ENCODE results near the gene ATE1. TPM values are rescaled to one million over a fixed set of nuclear protein-coding genes. Genes with fewer than 3 reads are reported as not detected.

The ATE1 gene
- total and polyA plus RNA-seq, 4 donors, result 18.3 to 60.7 (median 35.5) TPM

- Histone ChIP-seq H3K27ac (ENCODE audit: low read depth, low read length) (no peak overlapping the region), H3K9me3 (ENCODE audit: control insufficient read depth, insufficient read depth, low read length) (no peaks in the 10 kb centered on the region), H3K4me3 (ENCODE audit: low read depth, low read length) (no peak overlapping the region), H3K27me3 (ENCODE audit: control insufficient read depth, insufficient read depth, low read length) (no peaks in the 10 kb centered on the region), H3K36me3 (ENCODE audit: control insufficient read depth, insufficient read depth, low read length) (no peaks in the 10 kb centered on the region), H3K4me1 (ENCODE audit: control insufficient read depth, insufficient read depth, low read length) (no peaks in the 10 kb centered on the region)
- DNase-seq (ENCODE audit: low read depth in 4 of 6, low spot score in 6 of 6), result no peak
- 100% methylated on average over 1 of the region's 3 CpGs for WGBS (ENCODE audit: insufficient coverage)
Observed at GRCh38 chr10:121747163-121747775, 180.6 kb downstream of the ATE1 start.

- no peaks in the 10 kb centered on the region for H3K9me3 ChIP-seq (ENCODE audit: control insufficient read depth, insufficient read depth, low read length)
- WGBS (ENCODE audit: insufficient coverage), result no CpG with 5 or more reads among the region's 1 CpG
- H3K27ac ChIP-seq (ENCODE audit: low read depth, low read length), result no peak overlapping the region
- no peak overlapping the region for H3K4me3 ChIP-seq (ENCODE audit: low read depth, low read length)
- no peak for DNase-seq (ENCODE audit: low read depth in 4 of 6, low spot score in 6 of 6)
- H3K4me1 ChIP-seq (ENCODE audit: control insufficient read depth, insufficient read depth, low read length), result no peaks in the 10 kb centered on the region
- H3K27me3 ChIP-seq (ENCODE audit: control insufficient read depth, insufficient read depth, low read length), result no peaks in the 10 kb centered on the region
- no peaks in the 10 kb centered on the region for H3K36me3 ChIP-seq (ENCODE audit: control insufficient read depth, insufficient read depth, low read length)
Observed at GRCh38 chr10:121741248-121741792, 186.5 kb downstream of the ATE1 start.

- H3K4me3 ChIP-seq (ENCODE audit: low read depth, low read length), result no peak overlapping the region
- no CpG with 5 or more reads among the region's 2 CpGs for WGBS (ENCODE audit: insufficient coverage)
- peak in 1 of 6 donors; percentile 16 for DNase-seq (ENCODE audit: low read depth in 4 of 6, low spot score in 6 of 6)
- no peak overlapping the region for H3K27ac ChIP-seq (ENCODE audit: low read depth, low read length)
- no peaks in the 10 kb centered on the region for H3K9me3 ChIP-seq (ENCODE audit: control insufficient read depth, insufficient read depth, low read length)
- peaks cover 1% of the 10 kb centered on the region for H3K27me3 ChIP-seq (ENCODE audit: control insufficient read depth, insufficient read depth, low read length)
- peaks cover 3% of the 10 kb centered on the region for H3K4me1 ChIP-seq (ENCODE audit: control insufficient read depth, insufficient read depth, low read length)
- no peaks in the 10 kb centered on the region for H3K36me3 ChIP-seq (ENCODE audit: control insufficient read depth, insufficient read depth, low read length)
Observed at GRCh38 chr10:121740069-121740468, 187.8 kb downstream of the ATE1 start.

DNA sequence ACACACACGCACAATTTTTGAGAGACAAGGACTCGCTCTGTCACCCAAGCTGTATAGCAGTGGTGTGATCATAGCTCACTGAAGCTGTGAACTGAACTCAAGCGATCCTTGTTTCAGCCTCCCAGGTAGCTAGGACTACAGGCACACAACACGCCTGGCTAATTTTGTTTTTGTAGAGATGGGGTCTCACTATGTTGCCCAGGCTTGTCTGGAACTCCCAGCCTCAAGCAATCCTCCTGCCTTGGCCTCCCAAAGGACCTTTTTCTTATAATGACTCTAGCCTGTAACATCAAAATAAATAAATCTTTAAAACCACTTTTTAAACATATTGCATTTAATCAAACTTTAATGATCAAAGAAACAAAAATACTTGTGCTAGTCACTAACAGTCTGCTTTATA lies 188.7 kb downstream of the ATE1 start:
- H3K36me3 ChIP-seq (ENCODE audit: control insufficient read depth, insufficient read depth, low read length), result no peaks in the 10 kb centered on the region
- H3K27ac ChIP-seq (ENCODE audit: low read depth, low read length), result no peak overlapping the region
- peaks cover 9% of the 10 kb centered on the region for H3K4me1 ChIP-seq (ENCODE audit: control insufficient read depth, insufficient read depth, low read length)
- no peak for DNase-seq (ENCODE audit: low read depth in 4 of 6, low spot score in 6 of 6)
- H3K4me3 ChIP-seq (ENCODE audit: low read depth, low read length), result no peak overlapping the region
- no peaks in the 10 kb centered on the region for H3K9me3 ChIP-seq (ENCODE audit: control insufficient read depth, insufficient read depth, low read length)
- 100% methylated on average over 2 of the region's 4 CpGs for WGBS (ENCODE audit: insufficient coverage)
- peaks cover 6% of the 10 kb centered on the region for H3K27me3 ChIP-seq (ENCODE audit: control insufficient read depth, insufficient read depth, low read length)

DNA sequence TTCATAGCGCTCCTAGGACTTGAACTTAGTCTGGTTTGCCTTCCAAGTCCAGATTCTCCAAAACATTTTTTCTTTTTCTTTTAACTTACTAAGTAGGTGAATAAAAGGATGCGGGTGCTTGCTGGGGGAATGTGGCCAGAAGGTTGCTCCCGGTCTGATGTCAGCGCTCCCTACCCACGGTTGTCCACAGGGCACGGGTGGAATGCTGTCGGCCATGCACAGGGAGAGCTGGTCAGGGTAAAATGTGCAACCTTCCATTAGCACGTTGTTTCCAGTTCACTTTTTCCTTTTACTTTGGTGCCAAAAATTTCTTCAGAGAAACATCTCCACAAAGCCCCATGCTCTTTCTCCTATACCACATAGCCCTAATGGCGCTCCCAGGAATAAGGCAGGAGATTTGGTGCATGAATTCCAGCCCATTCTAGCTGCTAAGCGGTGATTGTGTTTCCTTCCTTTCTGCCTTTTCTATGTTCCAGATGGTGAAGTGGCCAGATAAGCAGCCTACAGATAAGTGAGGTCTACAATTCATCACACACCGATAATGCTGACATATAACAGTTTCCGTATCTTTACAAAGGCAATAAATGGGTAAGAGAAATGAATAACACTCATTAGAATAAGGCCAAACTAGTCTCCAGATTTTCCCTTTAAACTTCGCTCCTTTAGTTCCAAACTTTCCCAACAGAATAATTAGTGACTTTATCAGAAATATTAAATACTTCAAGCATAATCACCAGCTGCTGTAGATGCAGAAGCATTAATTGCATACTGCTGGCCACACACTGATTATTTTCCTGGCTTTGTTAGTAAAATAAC lies 191.3 kb downstream of the ATE1 start:
- WGBS (ENCODE audit: insufficient coverage), result 87% methylated on average over 6 of the region's 13 CpGs
- Histone ChIP-seq H3K36me3 (ENCODE audit: control insufficient read depth, insufficient read depth, low read length) (no peaks in the 10 kb centered on the region), H3K9me3 (ENCODE audit: control insufficient read depth, insufficient read depth, low read length) (no peaks in the 10 kb centered on the region), H3K27me3 (ENCODE audit: control insufficient read depth, insufficient read depth, low read length) (peaks cover 6% of the 10 kb centered on the region), H3K27ac (ENCODE audit: low read depth, low read length) (no peak overlapping the region), H3K4me1 (ENCODE audit: control insufficient read depth, insufficient read depth, low read length) (peaks cover 24% of the 10 kb centered on the region), H3K4me3 (ENCODE audit: low read depth, low read length) (no peak overlapping the region)
- DNase-seq (ENCODE audit: low read depth in 4 of 6, low spot score in 6 of 6), result no peak

- no peak overlapping the region for H3K4me3 ChIP-seq (ENCODE audit: low read depth, low read length)
- H3K4me1 ChIP-seq (ENCODE audit: control insufficient read depth, insufficient read depth, low read length), result peaks cover 27% of the 10 kb centered on the region
- peak in 2 of 6 donors; percentile 20 to 83 for DNase-seq (ENCODE audit: low read depth in 4 of 6, low spot score in 6 of 6)
- peaks cover 6% of the 10 kb centered on the region for H3K27me3 ChIP-seq (ENCODE audit: control insufficient read depth, insufficient read depth, low read length)
- 40% methylated on average over 11 of the region's 13 CpGs for WGBS (ENCODE audit: insufficient coverage)
- no peaks in the 10 kb centered on the region for H3K36me3 ChIP-seq (ENCODE audit: control insufficient read depth, insufficient read depth, low read length)
- H3K27ac ChIP-seq (ENCODE audit: low read depth, low read length), result no peak overlapping the region
- H3K9me3 ChIP-seq (ENCODE audit: control insufficient read depth, insufficient read depth, low read length), result no peaks in the 10 kb centered on the region
Observed at GRCh38 chr10:121735263-121735662, 192.6 kb downstream of the ATE1 start.

GRCh38 chr10:121734589-121735045 lies 193.2 kb downstream of the ATE1 start:
- peak in 2 of 6 donors; percentile 56 to 67 for DNase-seq (ENCODE audit: low read depth in 4 of 6, low spot score in 6 of 6)
- H3K4me3 ChIP-seq (ENCODE audit: low read depth, low read length), result no peak overlapping the region
- no peaks in the 10 kb centered on the region for H3K36me3 ChIP-seq (ENCODE audit: control insufficient read depth, insufficient read depth, low read length)
- H3K4me1 ChIP-seq (ENCODE audit: control insufficient read depth, insufficient read depth, low read length), result peaks cover 27% of the 10 kb centered on the region
- no peaks in the 10 kb centered on the region for H3K9me3 ChIP-seq (ENCODE audit: control insufficient read depth, insufficient read depth, low read length)
- H3K27ac ChIP-seq (ENCODE audit: low read depth, low read length), result no peak overlapping the region
- peaks cover 6% of the 10 kb centered on the region for H3K27me3 ChIP-seq (ENCODE audit: control insufficient read depth, insufficient read depth, low read length)
- 6% methylated on average over 10 of the region's 11 CpGs for WGBS (ENCODE audit: insufficient coverage)

GRCh38 chr10:121732656-121733445 lies 195.0 kb downstream of the ATE1 start:
- H3K4me3 ChIP-seq (ENCODE audit: low read depth, low read length), result no peak overlapping the region
- peaks cover 27% of the 10 kb centered on the region for H3K4me1 ChIP-seq (ENCODE audit: control insufficient read depth, insufficient read depth, low read length)
- H3K9me3 ChIP-seq (ENCODE audit: control insufficient read depth, insufficient read depth, low read length), result no peaks in the 10 kb centered on the region
- peak in 2 of 6 donors; percentile 59 to 86 for DNase-seq (ENCODE audit: low read depth in 4 of 6, low spot score in 6 of 6)
- 44% methylated on average over 15 of the region's 16 CpGs for WGBS (ENCODE audit: insufficient coverage)
- H3K27me3 ChIP-seq (ENCODE audit: control insufficient read depth, insufficient read depth, low read length), result peaks cover 6% of the 10 kb centered on the region
- no peaks in the 10 kb centered on the region for H3K36me3 ChIP-seq (ENCODE audit: control insufficient read depth, insufficient read depth, low read length)
- H3K27ac ChIP-seq (ENCODE audit: low read depth, low read length), result no peak overlapping the region

- H3K27me3 ChIP-seq (ENCODE audit: control insufficient read depth, insufficient read depth, low read length), result peaks cover 6% of the 10 kb centered on the region
- H3K27ac ChIP-seq (ENCODE audit: low read depth, low read length), result no peak overlapping the region
- H3K9me3 ChIP-seq (ENCODE audit: control insufficient read depth, insufficient read depth, low read length), result no peaks in the 10 kb centered on the region
- peak in 2 of 6 donors; percentile 11 to 59 for DNase-seq (ENCODE audit: low read depth in 4 of 6, low spot score in 6 of 6)
- H3K4me1 ChIP-seq (ENCODE audit: control insufficient read depth, insufficient read depth, low read length), result peaks cover 27% of the 10 kb centered on the region
- 40% methylated on average over 3 of the region's 3 CpGs for WGBS (ENCODE audit: insufficient coverage)
- H3K36me3 ChIP-seq (ENCODE audit: control insufficient read depth, insufficient read depth, low read length), result no peaks in the 10 kb centered on the region
- no peak overlapping the region for H3K4me3 ChIP-seq (ENCODE audit: low read depth, low read length)
Observed at GRCh38 chr10:121732172-121732571, 195.7 kb downstream of the ATE1 start.

Measured in spinal cord (tissue), 10 donors.